ENCODE results near the gene THSD1.
"Not testable (repeated sequence)": the region's sequence is repeated elsewhere in the genome, so short reads cannot be mapped to it uniquely, and the experiment has no call there.

THSD1 gene

DNA sequence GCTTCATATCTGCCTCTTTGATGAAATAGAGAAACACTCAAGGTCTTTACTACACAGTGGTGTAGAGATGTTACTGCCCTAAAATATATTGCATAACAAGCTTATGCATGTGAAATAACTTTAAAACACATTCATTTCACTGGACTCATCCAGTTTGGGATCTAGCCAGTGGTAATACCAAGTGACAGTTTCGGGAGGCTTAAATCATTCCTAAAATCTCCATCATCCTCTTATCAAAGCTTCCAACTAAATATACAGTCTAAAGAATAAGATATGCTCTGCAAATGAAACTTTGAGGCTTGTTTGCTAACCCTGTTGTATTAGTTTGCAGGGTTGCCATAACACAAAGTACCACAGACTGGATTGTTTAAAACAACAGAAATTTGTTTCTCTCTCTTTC lies 52.8 kb downstream of the THSD1 start:
- DNase-seq = no peak

DNA sequence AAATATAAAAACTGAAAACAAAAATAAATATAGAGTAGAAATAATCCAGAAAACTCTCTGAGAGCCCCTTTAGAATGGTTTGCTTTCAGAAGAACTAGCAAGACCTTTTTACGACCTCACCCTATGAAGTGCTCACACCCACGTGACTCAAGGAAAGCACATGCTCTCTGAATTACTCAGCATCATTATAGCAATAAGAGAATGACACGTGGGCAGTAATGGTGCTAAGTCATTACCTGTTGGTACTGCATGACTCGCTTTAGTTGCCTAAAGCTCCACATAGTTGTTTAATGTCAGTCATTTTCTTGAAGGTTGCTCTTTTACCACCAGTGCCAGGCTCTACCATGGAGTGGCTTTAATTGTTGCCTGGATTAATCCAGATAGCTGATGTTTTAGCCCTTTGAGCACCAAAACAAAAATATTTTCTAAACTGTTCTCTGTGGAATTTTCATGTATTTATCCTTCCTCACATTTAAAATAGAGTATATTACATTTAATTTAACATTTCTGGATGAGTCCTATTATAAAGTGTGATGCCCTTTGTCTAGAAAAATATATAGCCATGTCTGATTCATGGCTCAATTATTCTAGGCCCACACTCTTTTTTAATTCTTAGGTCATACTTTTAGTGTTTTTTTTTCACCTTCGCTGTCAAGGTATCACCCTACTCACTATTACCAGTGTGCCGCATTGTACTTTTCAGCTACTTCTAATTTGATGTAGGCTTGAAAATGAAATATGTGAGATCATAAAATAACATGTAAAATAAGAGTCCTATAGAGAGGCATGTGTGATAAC lies 56.8 kb downstream of the THSD1 start:
- no peak for DNase-seq

DNA sequence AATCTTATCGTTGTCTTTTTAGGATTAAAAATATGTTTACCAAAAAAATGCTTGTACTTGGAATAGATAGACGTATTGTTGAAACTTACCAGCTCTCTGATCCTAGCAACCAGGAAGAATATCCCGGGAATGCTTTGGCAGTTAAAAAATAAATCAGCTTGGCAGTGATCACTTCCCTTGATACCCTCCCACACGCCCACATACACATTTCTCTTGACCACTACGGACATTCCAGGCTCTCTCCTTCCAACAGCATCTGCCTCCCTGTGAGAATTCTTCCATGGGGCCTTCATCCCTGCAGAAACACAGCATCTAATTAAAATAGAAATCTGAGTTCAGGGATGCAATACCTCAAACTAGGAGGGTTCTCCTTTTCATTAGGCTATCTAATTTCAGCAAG lies 57.9 kb downstream of the THSD1 start:
- no peak for DNase-seq

DNA sequence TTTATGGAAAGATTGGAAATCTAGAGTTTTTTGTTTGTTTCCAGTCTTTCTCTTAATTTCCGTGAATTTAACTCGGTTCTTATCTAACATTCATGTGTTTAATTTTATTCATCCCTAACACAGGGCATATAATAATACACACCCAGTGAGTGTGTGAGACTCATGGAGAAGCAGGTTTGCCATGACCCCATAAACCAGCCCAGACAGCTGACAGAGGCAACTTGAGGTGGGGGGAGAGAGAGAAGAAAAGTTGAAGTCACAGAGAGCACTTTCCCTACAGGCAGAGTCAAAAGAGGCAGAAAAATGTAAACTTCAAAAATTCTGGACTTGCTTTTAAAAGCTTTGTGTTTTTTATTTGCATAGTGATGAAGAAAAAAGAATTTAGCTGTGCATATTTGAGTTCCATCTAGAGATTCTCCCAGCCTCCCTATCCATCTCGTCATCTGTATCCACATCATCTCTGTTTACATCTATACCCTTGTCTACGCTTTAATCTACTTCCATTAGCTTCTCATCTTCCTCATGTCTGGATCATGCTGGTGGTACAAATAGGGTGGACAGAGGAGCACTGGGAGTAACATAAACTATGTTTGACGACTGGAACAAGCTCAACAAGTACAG lies 60.2 kb downstream of the THSD1 start:
- no peak for DNase-seq

GRCh38 chr13:52345048-52345447 lies 60.9 kb downstream of the THSD1 start:
- DNase-seq = no peak

GRCh38 chr13:52344108-52344507 lies 61.9 kb downstream of the THSD1 start:
- DNase-seq = no peak

DNA sequence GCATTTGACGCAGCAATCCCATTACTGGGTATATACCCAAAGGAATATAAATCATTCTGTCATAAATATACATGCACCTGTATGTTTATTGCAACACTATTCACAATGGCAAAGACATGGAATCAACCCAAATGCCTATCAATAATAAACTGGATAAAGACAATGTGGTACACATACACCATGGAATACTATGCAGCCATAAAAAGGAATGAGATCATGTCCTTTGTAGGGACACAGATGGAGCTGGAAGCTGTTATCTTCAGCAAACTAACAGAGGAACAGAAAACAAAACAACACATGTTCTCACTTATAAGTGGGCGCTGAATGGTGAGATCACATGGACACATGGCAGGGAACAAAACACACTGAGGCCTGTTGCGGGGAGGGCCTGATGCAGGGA lies 63.8 kb downstream of the THSD1 start:
- not testable (repeated sequence) for DNase-seq

DNA sequence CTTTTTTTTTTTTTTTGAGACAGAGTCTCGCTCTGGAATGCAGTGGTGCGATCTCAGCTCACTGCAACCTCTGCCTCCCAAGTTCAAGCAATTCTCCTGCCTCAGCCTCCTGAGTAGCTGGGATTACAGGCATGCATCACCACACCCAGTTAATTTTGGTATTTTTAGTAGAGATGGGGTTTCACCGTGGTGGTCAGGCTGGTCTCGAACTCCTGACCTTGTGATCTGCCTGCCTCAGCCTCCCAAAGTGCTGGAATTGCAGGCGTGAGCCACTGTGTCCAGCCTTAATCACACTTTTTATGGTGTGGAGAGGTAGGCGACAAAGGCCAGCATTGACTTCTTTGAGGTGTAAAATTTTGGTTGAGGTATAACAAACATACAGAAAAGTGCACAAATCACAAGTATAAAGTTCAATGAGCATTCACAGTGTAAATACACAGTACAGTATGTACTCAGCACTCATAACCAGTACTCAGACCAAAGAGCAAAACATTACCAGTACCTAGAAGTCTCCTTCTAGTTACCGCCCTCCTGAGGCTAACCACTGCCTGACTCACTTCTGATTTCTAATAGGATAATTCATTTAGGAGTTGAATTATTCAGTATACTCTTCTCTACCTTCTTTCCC lies 68.0 kb downstream of the THSD1 start:
- not testable (repeated sequence) for DNase-seq

DNA sequence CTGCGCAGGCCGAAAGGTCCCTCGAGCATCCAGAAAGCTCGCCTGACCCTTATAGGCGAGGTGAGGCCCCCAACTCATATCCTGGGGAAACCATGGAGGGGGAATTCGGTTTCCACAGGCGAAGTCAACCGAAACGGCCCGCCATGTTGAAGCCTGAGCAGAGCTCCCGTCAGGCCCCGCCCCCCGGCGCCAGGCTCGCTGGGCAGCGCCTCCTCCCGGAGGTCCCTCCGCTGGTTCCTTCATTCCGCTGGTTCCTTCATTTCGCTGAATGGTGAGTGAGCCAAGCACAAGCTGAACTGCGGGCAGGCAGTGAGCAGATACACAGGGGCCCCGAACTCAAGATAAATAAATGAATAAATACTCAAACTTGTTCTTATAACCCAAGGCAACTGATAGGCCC lies 71.9 kb downstream of the THSD1 start:
- not testable (repeated sequence) for DNase-seq

GRCh38 chr13:52331844-52332243 lies 74.1 kb downstream of the THSD1 start:
- not testable (repeated sequence) for DNase-seq

Measured in hypothalamus (tissue), 51 donors.